Glomerular visceral epithelial cell (primary cell): ENCODE results near the gene ODAD4.
"Not testable (repeated sequence)": the region's sequence is repeated elsewhere in the genome, so short reads cannot be mapped to it uniquely, and the experiment has no call there.

Experiments used
- DNase-seq: peaks from one replicate; pipeline ENCODE4 v3.0.0-alpha.2; 2016; ENCODE audit errors: extremely low spot score

ODAD4 gene

GRCh38 chr17:41912925-41913324 lies 17.5 kb upstream of the ODAD4 start:
- DNase-seq, result no peak

- DNase-seq, result no peak
Observed at GRCh38 chr17:41913798-41914197, 16.6 kb upstream of the ODAD4 start.

GRCh38 chr17:41914358-41914766 lies 16.1 kb upstream of the ODAD4 start:
- DNase-seq, result no peak

GRCh38 chr17:41915020-41915419 lies 15.4 kb upstream of the ODAD4 start:
- DNase-seq, result no peak

- no peak for DNase-seq
Observed at GRCh38 chr17:41915566-41915965, 14.9 kb upstream of the ODAD4 start.

- DNase-seq, result peak; percentile 63
Observed at GRCh38 chr17:41917192-41917591, 13.2 kb upstream of the ODAD4 start.

- DNase-seq, result peak; percentile 59
Observed at GRCh38 chr17:41917679-41918313, 12.6 kb upstream of the ODAD4 start.

GRCh38 chr17:41918314-41919164 lies 11.9 kb upstream of the ODAD4 start, which contains the start of gene ACLY:
ACLY (minus strand) TSS chr17:41918951; CDS start chr17:41913873, 5,078 bp downstream.
- peak; percentile 98 for DNase-seq

GRCh38 chr17:41919165-41919817 lies 11.1 kb upstream of the ODAD4 start:
- no peak for DNase-seq

- DNase-seq, result no peak
Observed at GRCh38 chr17:41919840-41920579, 10.4 kb upstream of the ODAD4 start.

- no peak for DNase-seq
Observed at GRCh38 chr17:41920580-41920955, 9.8 kb upstream of the ODAD4 start.

GRCh38 chr17:41925991-41926590 lies 4.3 kb upstream of the ODAD4 start:
- peak; percentile 32 for DNase-seq

- no peak for DNase-seq
Observed at GRCh38 chr17:41928693-41929251, 1.6 kb upstream of the ODAD4 start.

- not testable (repeated sequence) for DNase-seq
Observed at GRCh38 chr17:41930833-41931156, 378 bp downstream of the ODAD4 start.

- not testable (repeated sequence) for DNase-seq
Observed at GRCh38 chr17:41931715-41932114, 1.3 kb downstream of the ODAD4 start.

GRCh38 chr17:41932816-41933389 lies 2.5 kb downstream of the ODAD4 start:
- DNase-seq, result no peak

GRCh38 chr17:41935641-41936040 lies 5.2 kb downstream of the ODAD4 start:
- no peak for DNase-seq

GRCh38 chr17:41937970-41938954 lies 7.8 kb downstream of the ODAD4 start:
- no peak for DNase-seq

GRCh38 chr17:41939044-41939692 lies 8.8 kb downstream of the ODAD4 start:
- DNase-seq, result no peak
